ENCODE measurements around the gene RPRD1B. TPM values are rescaled to one million over a fixed set of nuclear protein-coding genes. Genes with fewer than 3 reads are reported as not detected.
A peak's percentile ranks its signal among the peaks of the same experiment; 100 is the strongest.

Gene RPRD1B
- polyA plus RNA-seq (2012; rRNA removed): 11.8 and 13.3 TPM in 2 replicates
- 12.9 and 14.0 TPM in 2 replicates for polyA plus RNA-seq (2012; cell fraction: cytosol; rRNA removed)
- 17.2 and 23.2 TPM in 2 replicates for polyA plus RNA-seq (2012; cell fraction: nucleus; rRNA removed)

GRCh38 chr20:38033330-38034107, at the start of gene RPRD1B, which contains the start of gene TTI1:
TSS of gene RPRD1B (plus strand) at chr20:38033746. CDS start at chr20:38033948, 202 bp downstream.
TSS of gene TTI1 (minus strand) at chr20:38033456. CDS start at chr20:38013816, 19,640 bp downstream.
- no peaks in the 10 kb centered on the region for H4K20me1 ChIP-seq (ENCODE audit: insufficient read depth)
- POLR2A ChIA-PET: interaction anchor here (0.6 to 1.0 kb wide), 5 partner anchors 10 to 468 kb away, joined by 3 read pairs; no protein-coding TSS in a partner anchor
- peaks cover 98% of the 10 kb centered on the region for H3K79me2 ChIP-seq (ENCODE audit: insufficient read depth)
- no peaks in the 10 kb centered on the region for H3K9me2 ChIP-seq
- peak; percentile 90 for DNase-seq
- peak within 1 kb of the TSS; percentile 86 for H3K4me2 ChIP-seq
- H3K4me1 ChIP-seq (ENCODE audit: control insufficient read depth in 1 of 2, insufficient read depth in 2 of 2, low read depth in 1 of 2, low read length in 1 of 2): peaks cover 8 to 25% of the 10 kb centered on the region in 2 experiments; a peak in 3 of 4 replicates
- H2AFZ ChIP-seq (ENCODE audit: low read depth): peak within 1 kb of the TSS; percentile 82
- H3K9me3 ChIP-seq: no peaks in the 10 kb centered on the region
- H3K27ac ChIP-seq (ENCODE audit: low read depth in 2 of 2, low read length in 1 of 2): peak within 1 kb of the TSS; percentile 82 to 91
- CTCF ChIA-PET: interaction anchor here (0.9 to 2.5 kb wide), 11 partner anchors 11 to 469 kb away, joined by 3 to 14 read pairs (median 5); partner anchors contain the start of gene VSTM2L
- H3F3A ChIP-seq (replicated peaks; ENCODE audit: insufficient read depth): no peaks in the 10 kb centered on the region
- H3K36me3 ChIP-seq (replicated peaks in 1 of 2; ENCODE audit: control insufficient read depth in 1 of 2, insufficient read depth in 2 of 2, low read length in 1 of 2): peaks cover 30 to 39% of the 10 kb centered on the region in 2 experiments
- WGBS (ENCODE audit: low lambda C conversion rate): under 1% methylated on average over 38 of the region's 69 CpGs
- H3K9ac ChIP-seq: peak within 1 kb of the TSS; percentile 94
- no peaks in the 10 kb centered on the region for H3K27me3 ChIP-seq (ENCODE audit: insufficient read depth)
- peak within 1 kb of the TSS; percentile 83 to 99 for H3K4me3 ChIP-seq (ENCODE audit: low read depth in 2 of 2, low read length in 1 of 2)
- TF ChIP-seq REST (IDR thresholded peaks at IDR 0.05; ENCODE audit: low read depth, low read length) (peak; percentile 33; the same call in 1 of the 2 replicates), FOXM1 (IDR thresholded peaks at IDR 0.05; ENCODE audit: low read depth) (no peak), JUND (IDR thresholded peaks at IDR 0.05) (no peak), SMC3 (IDR thresholded peaks at IDR 0.05; ENCODE audit: low read depth, low read length) (no peak), TAF1 (IDR thresholded peaks at IDR 0.05; ENCODE audit: borderline replicate concordance, low read depth, low read length) (peak; percentile 93), ELF1 (IDR thresholded peaks at IDR 0.05) (peak; percentile 36), MXI1 (IDR thresholded peaks at IDR 0.05; ENCODE audit: low read depth, low read length) (peak; percentile 100), TCF12 (IDR thresholded peaks at IDR 0.05) (no peak), RXRA (IDR thresholded peaks at IDR 0.05; ENCODE audit: borderline replicate concordance, low read depth) (no peak), GATA2 (CRISPR knock-in tag; IDR thresholded peaks at IDR 0.05) (no peak), ZBTB33 (IDR thresholded peaks at IDR 0.05; ENCODE audit: borderline replicate concordance, low read depth) (peak; percentile 62; the same call in 1 of the 2 replicates), CTCF (IDR thresholded peaks at IDR 0.05) (no peak), EP300 (IDR thresholded peaks at IDR 0.05; ENCODE audit: borderline replicate concordance in 1 of 2, low read depth in 1 of 2, low read length in 1 of 2) (no peak), USF2 (IDR thresholded peaks at IDR 0.05; ENCODE audit: borderline replicate concordance, low read depth, low read length) (no peak), FOXJ3 (CRISPR knock-in tag; IDR thresholded peaks at IDR 0.05) (no peak), EZH2phosphoT487 (IDR thresholded peaks at IDR 0.05; ENCODE audit: borderline replicate concordance, low read depth) (no peak), MEF2A (IDR thresholded peaks at IDR 0.05; ENCODE audit: borderline replicate concordance, low read depth) (no peak), IRF3 (IDR thresholded peaks at IDR 0.05; ENCODE audit: low read depth, low read length) (no peak), FOSL2 (IDR thresholded peaks at IDR 0.05; ENCODE audit: borderline replicate concordance, low read depth) (no peak), PBX3 (IDR thresholded peaks at IDR 0.05) (no peak), RFX5 (IDR thresholded peaks at IDR 0.05; ENCODE audit: low read length) (no peak)
